GM19099 (cell line): ENCODE data around the gene MYBBP1A.

Experiments used
- POLR2A ChIP-seq: IDR thresholded peaks from 3 replicates; pipeline ENCODE4 v1.6.1; 2011; ENCODE audit warnings: low read depth; ENCODE audit not compliant: insufficient read length; ENCODE audit errors: extremely low read depth

MYBBP1A gene

DNA sequence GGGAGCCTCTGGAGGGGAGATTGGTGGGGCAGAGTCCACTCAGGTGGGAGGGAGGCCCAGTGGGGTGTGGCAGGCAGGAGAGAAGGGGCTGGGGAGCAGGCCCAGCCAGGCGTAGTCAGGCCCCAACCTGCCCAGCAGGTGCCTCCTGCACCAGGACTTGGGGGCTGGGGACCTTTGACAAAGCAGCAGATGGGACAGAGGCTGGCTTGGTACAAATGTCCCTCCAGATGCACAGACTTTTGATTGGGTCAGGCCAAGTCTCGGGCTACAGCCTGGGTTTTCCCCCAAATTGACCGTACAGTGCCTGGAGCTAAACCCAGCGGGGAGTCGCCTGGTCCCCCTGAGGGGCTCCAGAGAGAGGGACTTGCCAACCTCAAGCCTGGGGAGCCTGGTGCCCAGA is 4.8 kb upstream of the MYBBP1A start:
- no peak for TF ChIP-seq POLR2A

DNA sequence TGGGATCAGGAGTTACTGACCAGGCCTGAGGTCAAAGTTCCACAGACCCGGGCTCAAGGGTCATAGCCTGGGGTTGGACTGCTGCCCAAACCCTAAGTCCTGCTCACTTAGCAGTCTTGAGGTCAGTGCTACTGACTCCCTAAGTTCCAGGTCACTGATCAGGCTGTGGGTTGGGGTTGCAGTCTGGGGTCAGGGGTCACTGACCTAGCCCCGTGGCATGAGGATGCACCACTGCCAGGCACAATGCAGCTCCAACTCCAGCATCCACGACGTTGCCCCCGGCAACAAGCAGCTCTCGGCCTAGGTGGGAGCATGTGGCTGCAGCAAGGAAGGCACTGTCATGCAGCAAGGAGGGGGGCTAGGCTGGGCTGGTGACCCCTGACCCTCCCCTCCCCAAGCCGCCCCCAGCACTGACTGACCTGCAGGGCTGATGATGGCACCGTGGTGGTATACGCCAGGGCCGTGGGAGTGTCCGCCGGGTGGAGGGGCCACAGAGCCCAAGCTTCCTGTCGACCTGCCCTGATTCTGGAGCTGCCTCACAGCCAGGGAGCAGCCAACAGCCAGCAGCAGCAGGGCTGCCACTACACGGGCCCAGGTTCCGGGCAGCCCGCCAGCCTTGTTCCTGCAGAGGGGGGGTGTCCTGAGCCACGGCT is 4.1 kb upstream of the MYBBP1A start:
- no peak for TF ChIP-seq POLR2A

DNA sequence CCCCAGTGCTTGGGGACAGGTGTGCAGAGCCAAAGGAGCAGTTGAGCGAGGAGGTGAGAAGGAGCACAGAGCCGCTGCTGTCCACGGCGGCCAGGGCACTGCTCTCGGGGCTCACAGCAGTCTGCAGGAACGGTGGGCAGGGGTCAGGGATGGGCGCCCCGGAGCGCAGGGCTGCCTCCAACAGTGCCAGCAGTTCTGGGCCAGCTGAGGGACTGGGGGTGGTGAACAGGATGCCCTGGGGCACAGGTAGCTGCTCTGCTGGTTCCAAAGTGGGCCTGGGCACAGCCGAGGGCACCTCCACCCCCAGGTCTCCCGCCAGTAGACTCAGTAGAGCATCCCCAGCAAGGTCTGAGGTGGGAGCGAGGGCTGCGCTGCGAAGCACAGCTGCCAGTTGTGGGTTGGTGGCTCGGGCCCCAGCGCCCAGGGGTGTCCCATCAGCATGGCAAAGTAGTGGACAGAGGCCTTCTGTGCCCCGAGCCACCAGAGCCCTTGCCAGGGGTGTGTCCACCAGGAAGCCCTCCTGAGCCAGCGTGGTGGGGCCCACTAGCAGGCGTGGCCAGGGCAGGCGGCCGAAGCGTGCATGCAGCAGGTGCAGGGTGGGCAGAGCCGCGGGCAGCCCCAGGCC is 3.3 kb upstream of the MYBBP1A start:
- TF ChIP-seq POLR2A, result no peak

DNA sequence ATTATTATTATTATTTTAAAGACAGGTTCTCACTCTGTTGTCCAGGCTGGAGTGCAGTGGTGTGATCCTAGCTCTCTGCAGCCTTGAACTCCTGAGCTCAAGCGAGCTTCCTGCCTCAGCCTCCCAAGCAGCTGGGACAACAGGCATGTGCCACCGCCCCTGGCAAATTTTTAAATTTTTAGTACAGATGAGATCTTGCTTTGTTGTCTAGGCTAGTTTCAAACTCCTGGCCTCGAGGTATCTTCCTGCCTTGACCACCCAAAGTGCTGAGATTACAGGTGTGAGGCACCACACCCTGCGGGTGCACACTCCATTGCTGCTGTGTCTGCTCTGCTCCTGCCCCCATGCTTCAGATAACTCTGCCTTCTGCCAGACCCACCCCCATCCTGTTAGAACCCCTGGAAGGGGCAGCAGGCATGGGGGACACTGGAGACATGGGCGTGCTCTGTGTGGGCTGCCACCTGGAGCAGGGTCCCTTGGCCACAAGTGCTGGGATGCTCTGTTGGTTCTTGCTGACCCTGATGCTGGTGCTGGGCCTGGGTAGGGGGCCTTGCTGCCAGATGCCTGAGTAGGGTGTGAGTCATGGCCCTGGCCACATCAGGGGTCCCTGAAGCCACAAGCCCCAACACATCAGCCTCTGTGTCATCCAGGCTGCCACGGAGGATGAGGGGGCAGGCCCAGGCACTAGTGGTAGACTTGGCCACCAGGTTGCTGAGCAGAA is 2.6 kb upstream of the MYBBP1A start:
- no peak for TF ChIP-seq POLR2A

GRCh38 chr17:4556996-4557395 is 1.8 kb upstream of the MYBBP1A start:
- TF ChIP-seq POLR2A, result no peak

DNA sequence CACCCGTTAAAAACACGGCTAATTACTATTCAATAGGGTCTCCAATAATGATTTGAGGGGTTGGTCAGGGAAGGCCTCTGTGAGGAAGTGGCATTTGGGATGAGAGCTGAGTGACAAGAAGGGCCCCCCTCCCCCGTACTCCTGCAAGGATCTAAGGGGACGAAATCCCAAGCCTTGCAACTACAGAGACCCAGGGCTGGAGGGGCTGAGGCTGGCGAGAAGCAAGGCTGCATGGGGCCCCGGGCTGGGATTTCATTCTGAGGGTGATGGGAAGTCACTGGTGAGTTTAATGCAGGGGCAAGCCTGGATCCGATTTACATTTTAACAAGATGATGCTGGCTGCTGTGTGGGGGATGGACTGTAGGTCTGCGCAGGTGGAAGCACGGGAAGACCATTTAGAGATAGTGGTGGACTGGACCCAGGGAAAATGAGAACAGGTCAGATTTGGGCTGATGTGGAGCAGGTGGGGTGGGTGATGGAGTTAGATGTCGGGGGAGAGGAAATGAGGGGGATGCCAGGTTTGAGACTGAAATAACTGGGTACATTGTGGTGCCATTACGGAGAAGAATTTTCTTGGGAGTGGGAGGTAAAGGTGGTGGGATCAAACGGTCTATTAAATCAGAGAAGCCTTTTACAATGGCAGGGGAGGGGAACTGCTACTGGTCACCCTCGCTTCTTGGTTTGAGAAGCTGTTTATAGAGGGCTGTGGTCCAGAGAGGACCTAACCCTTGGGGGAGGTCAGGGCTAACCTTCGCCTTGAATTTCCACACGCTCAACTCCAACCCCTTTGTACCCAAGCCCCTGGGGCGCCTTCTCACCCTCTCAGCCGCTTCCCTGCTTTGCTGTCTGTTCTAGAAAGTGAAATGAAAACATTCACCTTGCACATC is 932 bp upstream of the MYBBP1A start:
- TF ChIP-seq POLR2A, result no peak

- no peak for TF ChIP-seq POLR2A
Measured at GRCh38 chr17:4554441-4554996, 665 bp downstream of the MYBBP1A start.

GRCh38 chr17:4553669-4554068 is 1.5 kb downstream of the MYBBP1A start:
- TF ChIP-seq POLR2A, result no peak

DNA sequence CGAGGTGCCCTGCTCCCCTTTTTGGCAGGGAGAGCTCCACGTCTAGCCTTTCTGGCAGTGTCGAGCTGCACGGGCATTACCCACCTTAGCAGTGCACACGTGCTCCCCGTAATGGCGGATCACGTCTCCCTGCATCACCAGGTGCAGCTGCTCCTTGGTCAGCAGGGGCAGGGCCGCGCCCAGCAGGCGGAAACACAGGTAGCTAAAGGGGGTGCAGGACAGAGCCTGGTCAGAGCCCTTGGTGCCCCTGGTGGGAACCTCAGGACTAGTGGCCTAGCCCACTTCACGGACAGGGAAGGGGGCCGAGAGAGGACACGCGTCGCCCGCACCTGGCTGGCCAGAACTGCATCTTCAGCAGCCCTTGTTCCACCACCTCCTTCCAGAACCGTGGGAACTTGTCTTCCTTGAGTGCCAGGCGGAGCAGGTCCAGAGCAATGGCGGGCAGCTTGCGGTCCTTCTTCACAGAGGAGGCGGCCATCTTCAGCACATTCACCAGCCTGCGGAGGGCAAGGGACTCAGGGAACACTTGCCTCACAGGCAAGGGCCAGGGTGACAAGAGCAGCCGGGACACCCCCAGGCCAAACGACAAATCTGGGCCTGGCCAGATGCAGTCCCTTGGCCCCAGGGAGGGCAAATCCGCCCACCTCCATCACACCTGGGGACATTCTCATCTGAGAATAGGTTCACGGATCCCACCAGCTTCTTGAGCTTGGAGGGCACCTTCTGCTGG is 3.2 kb downstream of the MYBBP1A start:
- no peak for TF ChIP-seq POLR2A

DNA sequence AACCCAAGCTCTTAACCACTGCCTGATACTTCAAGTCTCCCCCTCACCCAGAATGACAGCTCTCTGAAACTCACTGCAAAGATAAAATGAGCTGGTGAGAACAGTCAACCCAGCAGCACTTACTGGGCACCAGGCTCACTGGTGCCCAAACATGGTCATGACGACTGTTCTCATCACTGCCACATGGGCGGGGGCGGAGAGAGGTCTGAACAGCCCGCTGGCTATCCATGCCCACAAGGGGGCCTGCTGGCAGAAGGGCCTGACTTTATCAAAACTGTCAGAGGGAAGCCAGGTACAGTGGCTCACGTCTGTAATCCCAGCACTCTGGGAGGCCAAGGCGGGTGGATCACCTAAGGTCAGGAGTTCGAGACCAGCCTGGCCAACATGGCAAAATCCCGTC is 4.0 kb downstream of the MYBBP1A start:
- no peak for TF ChIP-seq POLR2A

GRCh38 chr17:4550534-4551039 is 4.6 kb downstream of the MYBBP1A start:
- no peak for TF ChIP-seq POLR2A

GRCh38 chr17:4549781-4550533 is 5.2 kb downstream of the MYBBP1A start:
- TF ChIP-seq POLR2A, result no peak
